GM13977 (cell line): ENCODE data around the gene TRAF7.
A peak's percentile ranks its signal among the peaks of the same experiment; 100 is the strongest.

Source experiments
- DNase-seq: peaks from one replicate; pipeline ENCODE4 v3.0.0; 2012; ENCODE audit warnings: low spot score
- CTCF ChIP-seq: IDR thresholded peaks from 2 replicates; pipeline ENCODE4 v1.5.1; 2012; ENCODE audit warnings: mild to moderate bottlenecking, control low read depth; ENCODE audit not compliant: insufficient read depth; ENCODE audit errors: extremely low read depth, missing control alignments
- in situ Hi-C: fragments of 300-500 bp; cut with MboI; formaldehyde crosslinking; loops from one replicate; pipeline ENCODE4 v1.12.0; 2022; ENCODE audit warnings: low sequenced_read_pairs, low pct_unique_long_range_greater_than_20kb, mixed read lengths, inconsistent platforms; ENCODE audit not compliant: unreplicated experiment

Gene TRAF7

DNA sequence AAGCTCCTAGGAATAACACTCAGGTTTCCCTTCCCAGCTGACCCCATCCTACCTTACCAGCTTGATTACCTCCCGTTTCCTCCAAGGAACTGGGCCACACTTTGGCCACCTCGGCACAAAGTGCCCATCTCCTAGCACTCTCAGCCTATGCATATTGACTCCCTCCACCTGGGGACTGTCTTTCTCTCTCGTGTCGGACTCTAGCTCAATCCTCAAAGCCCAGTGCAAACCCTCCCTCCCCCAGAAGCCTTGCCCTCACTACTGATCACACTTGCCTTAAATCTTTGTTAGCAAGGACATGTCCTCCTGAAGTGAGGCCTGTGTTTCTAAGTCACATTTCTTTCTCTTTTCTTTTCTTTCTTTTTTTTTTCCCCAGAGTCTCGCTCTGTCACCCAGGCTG, 9.7 kb upstream of the TRAF7 start:
- no peak for TF ChIP-seq CTCF
- in situ Hi-C loops, result no loop called here
- no peak for DNase-seq

- no peak for DNase-seq
- in situ Hi-C loops, result no loop called here
- TF ChIP-seq CTCF, result no peak
Measured at GRCh38 chr16:2147378-2147777, 8.2 kb upstream of the TRAF7 start.

DNA sequence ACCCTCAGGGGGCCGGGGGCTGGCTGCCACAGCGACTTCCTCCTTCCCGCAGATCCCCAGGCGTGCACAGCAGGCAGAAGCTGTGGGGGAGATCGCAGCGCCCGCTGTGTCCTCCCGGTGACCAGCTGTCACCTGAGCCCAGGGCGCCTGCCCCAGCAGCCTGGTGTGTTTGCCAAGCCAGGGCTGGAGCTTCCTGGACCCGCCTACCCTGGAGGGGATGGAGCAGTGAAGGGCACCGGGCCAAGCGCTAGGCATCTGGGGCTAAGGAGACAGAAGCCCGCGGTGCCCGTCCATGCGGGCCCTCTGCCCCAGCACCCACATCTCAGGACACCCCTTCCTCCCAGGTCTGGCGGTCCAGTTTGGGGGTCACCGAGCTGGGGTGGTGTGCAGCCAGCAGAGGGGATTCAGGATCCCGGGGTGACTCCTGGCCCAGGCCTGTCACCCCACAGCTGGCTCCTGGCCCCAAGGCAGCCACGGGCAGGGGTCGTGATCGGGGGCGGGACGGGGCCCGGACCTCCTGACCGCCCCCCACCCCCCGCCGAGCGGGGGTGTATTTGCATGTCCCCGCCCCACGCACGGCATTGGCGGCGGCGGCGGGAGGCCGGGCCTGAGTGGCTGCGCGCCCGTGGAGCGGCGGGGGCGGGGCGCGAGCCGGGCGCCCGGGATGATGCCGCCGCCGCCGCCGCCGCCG, 7.5 kb upstream of the TRAF7 start, which contains the start of gene RAB26:
Gene RAB26 (plus strand): TSS at position 645 of the 691 bp plus-strand sequence. CDS start 159 bp downstream, outside the sequence.
- no peak for TF ChIP-seq CTCF
- in situ Hi-C loops, result no loop called here
- peak; percentile 76 for DNase-seq

DNA sequence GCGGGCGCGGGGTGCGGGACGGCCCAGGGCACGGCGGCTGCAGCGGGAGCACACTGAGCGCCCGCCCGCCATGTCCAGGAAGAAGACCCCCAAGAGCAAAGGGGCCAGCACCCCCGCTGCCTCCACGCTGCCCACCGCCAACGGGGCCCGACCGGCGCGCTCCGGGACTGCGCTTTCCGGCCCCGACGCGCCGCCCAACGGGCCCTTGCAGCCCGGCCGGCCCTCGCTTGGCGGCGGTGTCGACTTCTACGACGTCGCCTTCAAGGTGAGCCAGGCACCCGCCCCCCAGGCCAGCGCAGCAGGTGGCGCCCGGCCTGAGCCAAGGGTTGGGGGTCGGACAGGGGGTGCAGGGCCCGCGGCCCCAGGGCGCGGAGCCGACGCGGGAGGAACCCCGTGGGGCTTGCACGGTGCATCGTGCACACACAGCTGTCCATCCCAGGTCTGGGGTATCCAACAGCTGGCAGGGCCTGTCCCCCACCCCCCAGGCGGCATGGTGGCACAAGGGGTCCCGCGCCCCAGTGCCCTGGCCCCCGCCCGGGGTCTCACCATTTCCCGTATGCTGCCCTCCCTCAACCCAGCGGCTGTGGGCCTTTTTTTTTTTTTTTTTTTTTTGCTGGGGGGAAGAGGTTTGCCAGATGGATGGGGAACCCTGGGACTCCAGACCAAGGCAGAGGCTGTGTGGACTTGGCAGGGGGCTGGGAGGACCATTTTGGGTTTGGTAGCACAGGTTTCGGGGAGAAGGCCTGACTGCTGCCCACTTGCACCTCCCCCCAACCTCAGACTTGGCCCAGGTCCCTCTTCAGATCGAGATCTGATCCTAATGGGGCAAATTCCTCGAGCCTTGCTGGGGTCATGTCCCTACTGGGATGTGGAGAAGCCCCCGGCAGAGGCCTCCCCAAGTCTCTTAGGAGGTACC, 6.6 kb upstream of the TRAF7 start:
- peak; percentile 17 for TF ChIP-seq CTCF
- in situ Hi-C loops, result no loop called here
- no peak for DNase-seq

- in situ Hi-C loops, result no loop called here
- TF ChIP-seq CTCF, result no peak
- no peak for DNase-seq
Measured at GRCh38 chr16:2149630-2150417, 5.8 kb upstream of the TRAF7 start.
